Stimulated activated CD8-positive, alpha-beta memory T cell treated with anti-CD3 and anti-CD28 coated beads, Interleukin-7, amount 100 ng/mL, for 48 hours (primary cell): ENCODE measurements around the gene OGFR.
A peak's percentile ranks its signal among the peaks of the same experiment; 100 is the strongest.

Source experiments
- DNase-seq, 2 donors: peaks; one replicate each; pipeline ENCODE4 v3.0.0-alpha.2; 2020; ENCODE audit warnings: low read depth in 1 of 2; ENCODE audit errors: extremely low read depth in 1 of 2

OGFR gene

GRCh38 chr20:62799459-62799858, 5.2 kb upstream of the OGFR start:
- no peak for DNase-seq

DNA sequence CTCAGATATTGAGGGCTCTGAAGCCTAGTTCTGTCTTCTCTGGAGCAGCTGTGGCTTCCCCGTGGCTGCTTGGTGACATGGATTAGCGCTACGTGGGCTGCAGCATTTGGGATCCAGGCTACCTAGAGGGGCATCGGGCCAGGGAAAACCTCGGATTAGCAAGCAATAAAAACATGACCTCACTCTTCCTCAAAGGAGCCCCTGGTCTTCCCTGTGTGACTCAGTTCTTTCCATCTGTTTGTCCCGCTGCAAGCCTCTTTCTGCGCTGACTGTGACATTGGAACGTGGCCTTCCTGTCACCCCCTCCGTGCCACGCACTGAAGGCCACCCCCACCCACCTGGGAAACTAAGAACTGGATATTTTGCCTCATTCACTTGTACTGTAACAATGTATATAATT, 4.8 kb upstream of the OGFR start:
- DNase-seq, result no peak

DNA sequence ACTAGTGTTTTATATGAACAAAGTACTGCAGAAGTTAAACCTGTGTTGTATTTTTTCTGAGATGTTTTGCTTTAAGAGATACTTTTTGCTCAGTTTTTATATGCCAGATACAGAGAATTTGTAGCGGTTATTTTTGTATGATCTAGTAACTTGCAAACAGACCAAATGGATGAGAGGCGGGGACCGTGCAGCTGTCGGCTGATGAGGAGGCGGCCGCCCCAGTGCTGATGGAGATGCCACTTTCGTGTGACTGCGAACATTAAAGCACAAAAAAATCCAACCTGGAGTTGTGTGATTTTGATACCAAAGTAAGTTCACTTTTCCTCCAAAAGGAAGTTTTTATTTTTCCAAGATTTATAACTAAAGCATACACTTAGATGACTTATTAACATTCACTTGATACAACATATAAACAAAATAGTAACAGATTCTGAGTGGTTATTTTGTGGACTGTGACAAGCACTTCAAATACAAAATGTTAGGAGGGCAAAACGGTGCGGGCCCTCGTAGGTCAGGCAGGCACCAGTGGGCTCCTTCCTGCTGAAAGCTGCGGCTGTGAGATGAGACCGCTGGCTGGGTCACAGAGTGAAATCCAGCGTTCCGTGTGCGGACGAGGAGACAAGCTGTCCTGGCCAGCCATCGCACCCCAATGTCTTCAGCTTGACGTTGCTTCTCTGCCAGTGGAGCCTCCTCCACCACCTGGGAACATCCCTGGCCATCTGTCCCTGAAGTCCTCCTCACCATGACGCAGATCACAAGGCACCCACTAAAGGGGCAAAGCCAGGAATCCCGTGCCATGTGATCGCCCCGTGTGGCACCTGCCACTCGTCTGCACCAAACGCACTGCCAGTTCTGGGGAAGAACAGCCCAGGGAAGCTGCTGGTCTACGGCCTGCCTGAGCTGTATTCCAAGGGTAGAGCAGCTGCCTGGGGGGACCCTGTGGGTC, 4.0 kb upstream of the OGFR start:
- no peak for DNase-seq

- DNase-seq, result no peak
Measured at GRCh38 chr20:62801284-62802010, 3.2 kb upstream of the OGFR start.

DNA sequence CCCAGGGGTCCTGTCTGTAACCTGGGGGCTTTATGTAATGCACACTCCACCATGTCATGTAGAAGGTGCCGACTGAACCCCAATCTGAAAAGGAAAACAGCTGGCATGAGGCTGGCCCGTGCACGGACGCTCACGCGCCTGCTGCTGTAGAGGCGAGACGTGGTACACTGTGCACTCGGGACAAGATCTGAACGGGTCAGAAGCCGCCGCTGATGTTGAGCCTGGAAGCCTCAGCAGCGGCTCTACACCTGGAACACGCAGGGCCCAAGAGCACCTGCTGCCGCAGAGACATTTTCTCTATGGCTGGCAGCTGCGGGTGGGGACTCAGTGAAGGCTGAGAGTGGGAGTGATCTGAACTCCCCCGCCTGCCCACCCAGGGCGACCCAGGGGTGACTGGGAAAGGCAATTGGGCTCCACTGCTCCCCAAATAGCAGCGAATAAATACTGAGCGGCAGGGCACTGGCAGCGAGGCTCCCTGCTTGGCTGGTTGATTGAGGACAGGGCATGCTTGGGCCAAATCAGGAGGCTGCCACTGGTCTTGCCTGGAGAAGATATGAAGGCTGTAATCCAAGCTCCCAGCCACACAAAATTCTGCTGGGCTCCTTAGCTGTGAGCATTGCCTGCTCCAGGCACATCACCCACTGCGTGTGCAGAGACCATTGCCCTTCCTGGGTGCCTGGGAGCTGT, 2.5 kb upstream of the OGFR start:
- no peak for DNase-seq

GRCh38 chr20:62804021-62804626, 511 bp upstream of the OGFR start:
- no peak for DNase-seq

GRCh38 chr20:62805155-62805710, 598 bp downstream of the OGFR start:
- DNase-seq, result no peak

- DNase-seq, result no peak
Measured at GRCh38 chr20:62805711-62806382, 1.2 kb downstream of the OGFR start.

GRCh38 chr20:62806383-62807050, 1.9 kb downstream of the OGFR start:
- no peak for DNase-seq

- no peak for DNase-seq
Measured at GRCh38 chr20:62807444-62808210, 3.0 kb downstream of the OGFR start.

DNA sequence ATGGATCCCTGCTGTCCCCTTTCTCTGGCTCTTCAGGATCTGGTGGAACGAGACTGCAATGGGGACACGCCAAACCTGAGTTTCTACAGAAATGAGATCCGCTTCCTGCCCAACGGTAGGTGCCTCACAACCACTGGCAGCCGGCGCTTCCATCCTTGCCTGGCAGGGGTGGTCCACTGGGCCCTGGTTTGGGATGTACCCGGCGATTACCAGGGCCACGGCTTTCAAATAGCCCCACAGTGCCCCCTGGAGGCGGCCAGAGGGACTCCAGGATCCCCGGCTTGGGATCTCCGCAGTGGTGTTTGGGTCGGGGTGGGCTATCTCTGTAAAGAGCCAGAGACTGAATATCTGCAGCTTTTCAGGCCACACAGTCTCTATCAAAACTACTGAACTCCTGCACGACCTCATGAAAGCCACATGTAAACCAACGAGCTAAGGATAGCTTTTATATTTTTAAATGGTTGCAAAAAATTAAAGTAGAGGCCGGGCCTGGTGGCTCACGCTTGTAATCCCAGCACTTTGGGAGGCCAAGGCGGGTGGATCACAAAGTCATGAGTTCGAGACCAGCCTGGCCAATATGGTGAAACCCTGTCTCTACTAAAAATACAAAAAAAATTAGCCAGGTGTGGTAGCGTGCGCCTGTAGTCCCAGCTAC, 3.7 kb downstream of the OGFR start:
- DNase-seq, result peak; percentile 45 to 49

DNA sequence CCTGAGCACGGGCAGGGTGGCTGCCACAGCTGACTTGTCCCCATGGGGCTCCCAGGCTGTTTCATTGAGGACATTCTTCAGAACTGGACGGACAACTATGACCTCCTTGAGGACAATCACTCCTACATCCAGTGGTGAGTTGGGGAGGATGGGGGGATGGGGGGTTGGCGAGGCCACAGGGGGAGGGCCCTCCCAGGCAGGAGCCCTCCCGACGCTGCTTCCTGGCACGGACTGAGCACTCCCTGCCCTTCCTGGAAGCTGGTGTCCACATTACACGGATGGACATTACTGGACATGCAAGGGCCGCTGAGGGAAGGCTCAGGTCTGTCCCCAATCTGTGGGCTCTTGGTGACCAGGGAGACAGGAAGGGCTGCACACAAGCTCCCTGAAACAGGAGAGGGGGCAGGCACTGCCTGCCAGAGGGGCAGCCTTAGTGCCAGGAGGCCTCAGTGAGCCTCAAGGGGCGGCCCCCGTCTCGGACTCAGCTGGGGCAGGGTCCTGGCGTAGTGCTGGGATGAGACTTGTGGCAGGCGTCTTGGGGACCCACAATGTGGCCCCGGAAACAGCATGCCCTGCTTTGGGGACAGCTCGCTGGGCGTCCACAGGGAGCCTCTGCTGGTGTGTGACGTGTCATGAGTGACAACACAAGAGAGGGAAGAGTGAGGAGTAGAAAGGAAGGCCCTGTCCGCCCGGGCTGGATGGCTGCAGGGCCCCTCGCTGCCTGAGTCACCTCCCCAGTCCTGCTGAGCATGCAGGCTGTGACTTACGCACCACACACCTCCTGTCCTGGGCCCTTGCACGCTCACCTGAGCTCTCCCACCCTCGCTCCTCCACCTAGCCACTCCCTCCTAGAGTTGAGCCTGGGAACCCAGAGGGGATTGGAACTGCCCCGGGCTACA, 5.1 kb downstream of the OGFR start:
- DNase-seq, result no peak

GRCh38 chr20:62811320-62811719, 6.7 kb downstream of the OGFR start:
- no peak for DNase-seq

- DNase-seq, result no peak
Measured at GRCh38 chr20:62811720-62812119, 7.1 kb downstream of the OGFR start.

DNA sequence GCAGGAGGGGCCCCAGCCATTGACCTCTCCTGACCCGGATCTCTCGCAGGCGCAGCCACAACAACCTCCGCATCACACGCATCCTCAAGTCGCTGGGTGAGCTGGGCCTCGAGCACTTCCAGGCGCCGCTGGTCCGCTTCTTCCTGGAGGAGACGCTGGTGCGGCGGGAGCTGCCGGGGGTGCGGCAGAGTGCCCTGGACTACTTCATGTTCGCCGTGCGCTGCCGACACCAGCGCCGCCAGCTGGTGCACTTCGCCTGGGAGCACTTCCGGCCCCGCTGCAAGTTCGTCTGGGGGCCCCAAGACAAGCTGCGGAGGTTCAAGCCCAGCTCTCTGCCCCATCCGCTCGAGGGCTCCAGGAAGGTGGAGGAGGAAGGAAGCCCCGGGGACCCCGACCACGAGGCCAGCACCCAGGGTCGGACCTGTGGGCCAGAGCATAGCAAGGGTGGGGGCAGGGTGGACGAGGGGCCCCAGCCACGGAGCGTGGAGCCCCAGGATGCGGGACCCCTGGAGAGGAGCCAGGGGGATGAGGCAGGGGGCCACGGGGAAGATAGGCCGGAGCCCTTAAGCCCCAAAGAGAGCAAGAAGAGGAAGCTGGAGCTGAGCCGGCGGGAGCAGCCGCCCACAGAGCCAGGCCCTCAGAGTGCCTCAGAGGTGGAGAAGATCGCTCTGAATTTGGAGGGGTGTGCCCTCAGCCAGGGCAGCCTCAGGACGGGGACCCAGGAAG, 7.7 kb downstream of the OGFR start:
- no peak for DNase-seq

- no peak for DNase-seq
Measured at GRCh38 chr20:62812907-62813200, 8.2 kb downstream of the OGFR start.

DNA sequence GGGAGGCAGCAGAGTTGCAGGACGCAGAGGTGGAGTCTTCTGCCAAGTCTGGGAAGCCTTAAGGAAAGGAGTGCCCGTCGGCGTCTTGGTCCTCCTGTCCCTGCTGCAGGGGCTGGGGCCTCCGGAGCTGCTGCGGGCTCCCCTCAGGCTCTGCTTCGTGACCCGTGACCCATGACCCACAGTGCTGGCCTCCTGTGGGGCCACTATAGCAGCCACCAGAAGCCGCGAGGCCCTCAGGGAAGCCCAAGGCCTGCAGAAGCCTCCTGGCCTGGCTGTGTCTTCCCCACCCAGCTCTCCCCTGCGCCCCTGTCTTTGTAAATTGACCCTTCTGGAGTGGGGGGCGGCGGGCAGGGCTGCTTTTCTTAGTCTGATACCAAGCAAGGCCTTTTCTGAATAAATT, 9.0 kb downstream of the OGFR start:
- DNase-seq, result no peak
